H1 (cell line): Measurements from ENCODE around the gene DIDO1. TPM values are rescaled to one million over a fixed set of nuclear protein-coding genes. Genes with fewer than 3 reads are reported as not detected.
A peak's percentile ranks its signal among the peaks of the same experiment; 100 is the strongest.

Experiments used
- CTCF ChIA-PET: fragments of 300-600 bp; sonication (Branson Sonifier 250); formaldehyde crosslinking; loops from one replicate; lab custom pipeline; 2021; ENCODE audit not compliant: partially characterized antibody; lab: Charles Lee
- POLR2A ChIA-PET: fragments of 300-600 bp; sonication (Branson Sonifier 250); formaldehyde crosslinking; loops from one replicate; lab custom pipeline; 2021; ENCODE audit warnings: inconsistent platforms; ENCODE audit not compliant: partially characterized antibody; lab: Charles Lee
- DNase-seq, 2 experiments: peaks; one replicate each; pipeline versions ENCODE4 v3.0.0 to v3.0.0-alpha.2; 2010 to 2022; ENCODE audit warnings: low spot score in 2 of 2, low read depth in 1 of 2, mixed read lengths in 1 of 2
- FAIRE-seq: peaks from 2 replicates; lab custom pipeline; 2011; peaks lifted over from hg19 to GRCh38; lab: Jason Lieb, UNC
- H2AFZ ChIP-seq: 2 replicates; pipeline ENCODE4 v1.8.1; 2012; ENCODE audit warnings: low read length, inconsistent platforms
- H2AK5ac ChIP-seq: 2 replicates; pipeline ENCODE4 v1.6.1; 2013; ENCODE audit warnings: low read depth, low read length
- H2BK120ac ChIP-seq: replicated peaks from 2 replicates; pipeline ENCODE3; 2013; ENCODE audit warnings: low read depth, low read length, inconsistent platforms
- H2BK12ac ChIP-seq: 2 replicates; pipeline ENCODE4 v1.6.1; 2013; ENCODE audit warnings: low read depth, low read length
- H2BK15ac ChIP-seq: 2 replicates; pipeline ENCODE4 v1.6.1; 2013; ENCODE audit warnings: low read length
- H2BK20ac ChIP-seq: 2 replicates; pipeline ENCODE4 v1.6.1; 2013; ENCODE audit warnings: low read length
- H2BK5ac ChIP-seq: 2 replicates; pipeline ENCODE4 v1.6.1; 2013; ENCODE audit warnings: low read depth, low read length
- H3K14ac ChIP-seq: 2 replicates; pipeline ENCODE4 v1.6.1; 2013; ENCODE audit warnings: inconsistent platforms; ENCODE audit not compliant: insufficient read length
- H3K18ac ChIP-seq: 2 replicates; pipeline ENCODE4 v1.6.1; 2013; ENCODE audit warnings: low read length; ENCODE audit errors: extremely low read depth
- H3K23ac ChIP-seq: 2 replicates; pipeline ENCODE4 v1.6.1; 2013; ENCODE audit warnings: inconsistent platforms; ENCODE audit not compliant: insufficient read length
- H3K23me2 ChIP-seq: 2 replicates; pipeline ENCODE4 v1.6.1; 2013; ENCODE audit warnings: low read depth, low read length
- H3K27ac ChIP-seq: 2 replicates; pipeline ENCODE4 v1.6.1; 2011; ENCODE audit warnings: low read depth, low read length, inconsistent platforms
- H3K27me3 ChIP-seq, 4 experiments: replicated peaks in 1 of 4; 1 replicate in 1 of 4; 2 replicates in 3 of 4; pipeline versions ENCODE4 v1.6.1 to v1.8.1; 2011 to 2013; ENCODE audit warnings: low read length in 3 of 4, mild to moderate bottlenecking in 3 of 4, inconsistent platforms in 2 of 4, mixed read lengths in 2 of 4, moderate library complexity in 1 of 4; ENCODE audit not compliant: control insufficient read depth in 3 of 4, insufficient read depth in 3 of 4; ENCODE audit errors: extremely low read depth in 1 of 4
- H3K36me3 ChIP-seq, 4 experiments: 2 replicates each; pipeline versions ENCODE4 v1.6.1 to v1.8.1; 2011 to 2013; ENCODE audit warnings: mild to moderate bottlenecking in 4 of 4, low read length in 3 of 4, moderate library complexity in 2 of 4, control low read depth in 1 of 4, inconsistent platforms in 1 of 4; ENCODE audit not compliant: insufficient read depth in 4 of 4, control insufficient read depth in 2 of 4
- H3K4ac ChIP-seq: replicated peaks from 2 replicates; pipeline ENCODE3; 2013; ENCODE audit warnings: low read length, low read depth, mixed read lengths, inconsistent platforms; ENCODE audit not compliant: insufficient read length
- H3K4me1 ChIP-seq, 4 experiments: replicated peaks in 1 of 4; 1 replicate in 1 of 4; 2 replicates in 3 of 4; pipeline versions ENCODE4 v1.6.1 to v1.8.1; 2011 to 2013; ENCODE audit warnings: low read length in 3 of 4, inconsistent platforms in 2 of 4, mixed read lengths in 1 of 4; ENCODE audit not compliant: insufficient read depth in 4 of 4, control insufficient read depth in 3 of 4
- H3K4me2 ChIP-seq, 2 experiments: 2 replicates each; pipeline versions ENCODE4 v1.6.1 to v1.8.1; 2011 to 2013; ENCODE audit warnings: low read depth in 2 of 2, low read length in 2 of 2, control low read depth in 1 of 2, inconsistent platforms in 1 of 2, mild to moderate bottlenecking in 1 of 2; ENCODE audit not compliant: insufficient read depth in 1 of 2
- H3K4me3 ChIP-seq, 4 experiments: fragments of 200-600, 300-600 bp in 1 of 4; sonication (generic), shearing (Covaris generic), sonication (Bioruptor Twin) in 1 of 4; 2 replicates each; pipeline versions ENCODE4 v1.5.1 to v1.8.1; 2011 to 2016; ENCODE audit warnings: low read length in 4 of 4, low read depth in 3 of 4, control low read depth in 2 of 4, inconsistent platforms in 2 of 4, mild to moderate bottlenecking in 2 of 4, mixed read lengths in 1 of 4, moderate library complexity in 1 of 4; ENCODE audit not compliant: insufficient read depth in 2 of 4; ENCODE audit errors: extremely low read depth in 1 of 4
- H3K56ac ChIP-seq: replicated peaks from 2 replicates; pipeline ENCODE3; 2013; ENCODE audit warnings: low read depth, mild to moderate bottlenecking, mixed read lengths, low read length, inconsistent platforms; ENCODE audit not compliant: insufficient read length
- H3K79me1 ChIP-seq: 2 replicates; pipeline ENCODE4 v1.6.1; 2013; ENCODE audit warnings: low read depth, low read length, control low read depth
- H3K79me2 ChIP-seq, 2 experiments: 2 replicates each; pipeline versions ENCODE4 v1.6.1 to v1.8.1; 2012 to 2013; ENCODE audit warnings: low read length in 2 of 2, mild to moderate bottlenecking in 2 of 2, inconsistent platforms in 1 of 2; ENCODE audit not compliant: insufficient read depth in 2 of 2, control insufficient read depth in 1 of 2
- H3K9ac ChIP-seq, 4 experiments: replicated peaks in 1 of 4; 1 replicate in 1 of 4; 2 replicates in 3 of 4; pipeline versions ENCODE4 v1.6.1 to v1.8.1; 2011 to 2013; ENCODE audit warnings: low read depth in 3 of 4, low read length in 3 of 4, control low read depth in 2 of 4, mild to moderate bottlenecking in 2 of 4, moderate library complexity in 2 of 4, inconsistent platforms in 1 of 4; ENCODE audit errors: extremely low read depth in 1 of 4
- H3K9me3 ChIP-seq, 2 experiments: 2 replicates each; pipeline versions ENCODE4 v1.6.1 to v1.8.1; 2012 to 2013; ENCODE audit warnings: mild to moderate bottlenecking in 2 of 2, moderate library complexity in 2 of 2, control low read depth in 1 of 2, inconsistent platforms in 1 of 2, low read depth in 1 of 2, low read length in 1 of 2, mixed read lengths in 1 of 2; ENCODE audit not compliant: insufficient read depth in 2 of 2
- H4K20me1 ChIP-seq, 2 experiments: replicated peaks in 1 of 2; 2 replicates each; pipeline versions ENCODE3 to v1.8.1; 2011 to 2013; ENCODE audit warnings: inconsistent platforms in 2 of 2, low read length in 2 of 2, mild to moderate bottlenecking in 1 of 2; ENCODE audit not compliant: insufficient read depth in 2 of 2, control insufficient read depth in 1 of 2
- H4K5ac ChIP-seq: 2 replicates; pipeline ENCODE4 v1.6.1; 2013; ENCODE audit warnings: low read length, low read depth, mixed read lengths, inconsistent platforms; ENCODE audit not compliant: insufficient read length
- H4K8ac ChIP-seq: 2 replicates; pipeline ENCODE4 v1.8.0; 2013; ENCODE audit warnings: mild to moderate bottlenecking, moderate library complexity, low read length, inconsistent platforms; ENCODE audit not compliant: insufficient read depth; ENCODE audit errors: extremely low read depth
- H4K91ac ChIP-seq: replicated peaks from 2 replicates; pipeline ENCODE3; 2013; ENCODE audit warnings: low read length, mixed read lengths, inconsistent platforms; ENCODE audit not compliant: insufficient read length
- KDM4A ChIP-seq: IDR thresholded peaks from one replicate; pipeline ENCODE4 v1.7.1; 2012; ENCODE audit warnings: low read depth, mild to moderate bottlenecking, moderate library complexity, low read length, inconsistent platforms; ENCODE audit not compliant: severe bottlenecking
- MAX ChIP-seq: IDR thresholded peaks from 2 replicates; pipeline ENCODE4 v1.6.1; 2012; ENCODE audit warnings: inconsistent platforms
- PHF8 ChIP-seq: fragments of 200-600 bp; sonication (generic); conservative IDR thresholded peaks from 2 replicates; pipeline ENCODE4 v1.7.1; 2012; ENCODE audit warnings: low read depth, mild to moderate bottlenecking, inconsistent platforms, low read length, moderate library complexity
- RAD21 ChIP-seq, 2 experiments: IDR thresholded peaks in 1 of 2; conservative IDR thresholded peaks in 1 of 2; 2 replicates each; pipeline ENCODE4 v1.6.1; 2011; ENCODE audit warnings: low read depth in 2 of 2, low read length in 2 of 2, improper control_type of control experiment in 1 of 2, inconsistent platforms in 1 of 2, mild to moderate bottlenecking in 1 of 2, moderate library complexity in 1 of 2
- SIN3A ChIP-seq, 2 experiments: IDR thresholded peaks in 1 of 2; conservative IDR thresholded peaks in 1 of 2; 2 replicates each; pipeline ENCODE4 v1.6.1; 2011 to 2012; ENCODE audit warnings: low read length in 2 of 2, improper control_type of control experiment in 1 of 2, low read depth in 1 of 2, mild to moderate bottlenecking in 1 of 2
- TAF1 ChIP-seq: IDR thresholded peaks from 2 replicates; pipeline ENCODE4 v1.6.1; 2011; ENCODE audit warnings: mild to moderate bottlenecking, low read depth, low read length
- WGBS, 2 experiments: shearing (Covaris generic) in 1 of 2; methylation state at CpG; one replicate each; pipeline versions ENCODE4 v1.1.6 to v1.1.7; 2013 to 2015; ENCODE audit warnings: low lambda C conversion rate in 2 of 2, mixed read lengths in 2 of 2, inconsistent platforms in 1 of 2, low coverage in 1 of 2, missing lambda C conversion rate in 1 of 2; ENCODE audit not compliant: insufficient replicate concordance in 2 of 2, insufficient coverage in 1 of 2, insufficient read length in 1 of 2; ENCODE audit errors: extremely low coverage in 1 of 2, missing lambda C conversion rate in 1 of 2; 5-methylcytosine and 5-hydroxymethylcytosine counted together
- polyA plus RNA-seq, 7 experiments: library from polyadenylated mRNA; depleted of rRNA in 3 of 7; stranded (reverse) in 5 of 7; unstranded in 2 of 7; fragments of >200 nt in 5 of 7; fragments of 200-250 nt in 2 of 7; gene quantifications; 1 replicate in 5 of 7; 2 replicates in 1 of 7; 4 replicates in 1 of 7; pipeline versions ENCODE4 v1.2.1 to v1.2.3, GENCODE V29; 2011 to 2013; ENCODE audit warnings: missing spikeins in 2 of 7, mixed read lengths in 2 of 7
- total RNA-seq: library from RNA; stranded (reverse); fragmentation: NEBNext Ultra II Directional; extraction: Animal tissue kit (Norgen Biotek cat#: 25700); gene quantifications from 2 replicates; pipeline ENCODE4 v1.2.1, GENCODE V29; 2021
- TF ChIP-seq, protein P1 (sequence below): IDR thresholded peaks from 2 replicates; pipeline ENCODE4 v1.6.1; 2012; ENCODE audit warnings: inconsistent platforms

The DIDO1 gene
- total and polyA plus RNA-seq, 2 of the 8 experiments (the other 6 are each of a cell fraction or from before 2014, with no cell fraction given) = 53.6 to 82.8 TPM

DNA sequence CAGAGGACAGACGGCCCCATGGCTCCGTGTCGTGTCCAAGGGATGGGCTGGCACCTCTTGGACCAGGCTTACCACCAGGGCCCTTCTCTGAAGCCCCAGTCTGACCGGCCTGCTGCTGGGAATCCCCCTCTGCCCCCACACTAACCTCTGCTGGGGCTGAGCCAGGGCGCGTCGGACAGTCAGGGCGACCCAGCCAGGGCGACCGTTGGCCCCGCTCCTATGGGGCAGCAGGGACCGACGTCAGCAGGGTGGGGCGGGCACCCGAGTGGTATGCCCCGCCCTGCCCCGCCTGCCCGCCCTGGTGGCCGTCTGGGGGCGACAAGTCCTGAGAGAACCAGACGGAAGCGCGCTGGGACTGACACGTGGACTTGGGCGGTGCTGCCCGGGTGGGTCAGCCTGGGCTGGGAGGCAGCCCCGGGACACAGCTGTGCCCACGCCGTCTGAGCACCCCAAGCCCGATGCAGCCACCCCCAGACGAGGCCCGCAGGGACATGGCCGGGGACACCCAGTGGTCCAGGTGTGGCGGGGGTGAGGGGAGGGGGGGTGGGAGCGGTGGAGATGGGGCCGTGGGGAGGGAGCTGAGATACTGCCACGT lies 26.2 kb upstream of the DIDO1 start, which contains the start of gene SLC17A9:
Gene SLC17A9 (plus strand): TSS at position 337 of the 595 bp plus-strand sequence. CDS start 122 bp downstream, at position 459.
- peaks cover 10% of the 10 kb centered on the region; the same call in 1 of the 2 replicates for H3K79me1 ChIP-seq
- H3K18ac ChIP-seq = peak within 1 kb of the TSS; percentile 89
- DNase-seq (peak in 1 of 2 experiments; percentile 84), FAIRE-seq (no peak)
- H4K20me1 ChIP-seq = peaks cover 4 to 11% of the 10 kb centered on the region in 2 experiments
- H4K5ac ChIP-seq = peak within 1 kb of the TSS; percentile 48
- no peak within 1 kb of the TSS for H3K23ac ChIP-seq
- peak within 1 kb of the TSS; percentile 83 for H4K91ac ChIP-seq
- H3K4ac ChIP-seq = peak within 1 kb of the TSS; percentile 96
- peak within 1 kb of the TSS; percentile 80; the same call in 1 of the 2 replicates for H2BK20ac ChIP-seq
- H3K79me2 ChIP-seq = peaks cover 0 to 27% of the 10 kb centered on the region in 2 experiments; a peak in 2 of 4 replicates
- peak within 1 kb of the TSS; percentile 24 to 61 (median 40) for H3K4me3 ChIP-seq
- 27% methylated on average over 12 of the region's 37 CpGs; no CpG with 5 or more reads in 1 of the 2 experiments for WGBS, 2 experiments
- no peak within 1 kb of the TSS for H2AK5ac ChIP-seq
- H4K8ac ChIP-seq = peak within 1 kb of the TSS; percentile 73; the same call in 1 of the 2 replicates
- peak within 1 kb of the TSS; percentile 71 to 94 for H3K4me2 ChIP-seq
- peak within 1 kb of the TSS; percentile 56; the same call in 1 of the 2 replicates for H2BK5ac ChIP-seq
- no peak within 1 kb of the TSS for H2AFZ ChIP-seq
- no peak within 1 kb of the TSS for H2BK120ac ChIP-seq
- H3K23me2 ChIP-seq = peaks cover 11% of the 10 kb centered on the region; the same call in 1 of the 2 replicates
- CTCF ChIA-PET = interaction anchor here (0.6 to 2.7 kb wide), 9 partner anchors 11 to 807 kb away, joined by 3 to 15 read pairs (median 5); no protein-coding TSS in a partner anchor
- POLR2A ChIA-PET = interaction anchor here (0.6 to 3.4 kb wide), 8 partner anchors 15 to 47 kb away, joined by 3 to 29 read pairs (median 10); partner anchors contain the start of genes DIDO1 and GID8
- H3K56ac ChIP-seq = no peak within 1 kb of the TSS
- peaks cover 4 to 21% (median 10%) of the 10 kb centered on the region in 4 experiments for H3K36me3 ChIP-seq
- peak within 1 kb of the TSS in 1 of 4 experiments; percentile 44; a peak in 4 of 7 replicates for H3K9ac ChIP-seq
- no peak within 1 kb of the TSS for H3K27ac ChIP-seq
- H3K4me1 ChIP-seq = peaks cover 2 to 23% (median 17%) of the 10 kb centered on the region in 4 experiments
- peak within 1 kb of the TSS; percentile 88; the same call in 1 of the 2 replicates for H2BK15ac ChIP-seq
- no peaks in the 10 kb centered on the region for H3K27me3 ChIP-seq
- no peaks in the 10 kb centered on the region for H3K9me3 ChIP-seq
- H2BK12ac ChIP-seq = peak within 1 kb of the TSS; percentile 87; the same call in 1 of the 2 replicates
- H3K14ac ChIP-seq = no peak within 1 kb of the TSS
- no peak for TF ChIP-seq SIN3A (conservative IDR thresholded peaks at IDR 0.05 in 1 of 2, IDR thresholded peaks at IDR 0.05 in 1 of 2; ENCODE audit: low read depth in 1 of 2, low read length in 2 of 2)
- TF ChIP-seq, protein P1, sequence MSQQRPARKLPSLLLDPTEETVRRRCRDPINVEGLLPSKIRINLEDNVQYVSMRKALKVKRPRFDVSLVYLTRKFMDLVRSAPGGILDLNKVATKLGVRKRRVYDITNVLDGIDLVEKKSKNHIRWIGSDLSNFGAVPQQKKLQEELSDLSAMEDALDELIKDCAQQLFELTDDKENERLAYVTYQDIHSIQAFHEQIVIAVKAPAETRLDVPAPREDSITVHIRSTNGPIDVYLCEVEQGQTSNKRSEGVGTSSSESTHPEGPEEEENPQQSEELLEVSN = peak; percentile 13; the same call in 1 of the 2 replicates
- TF ChIP-seq MAX = peak; percentile 67
- TF ChIP-seq RAD21 (IDR thresholded peaks at IDR 0.05 in 1 of 2, conservative IDR thresholded peaks at IDR 0.05 in 1 of 2; ENCODE audit: low read depth in 2 of 2, low read length in 2 of 2) = 0 out of 4 replicates have a peak, but pooled peaks of 1 of the 2 experiments have one; percentile 6
- TF ChIP-seq PHF8 = 0 out of 2 replicates have a peak, but pooled peaks have one; percentile 25
- peak; percentile 80 for TF ChIP-seq KDM4A
- no peak for TF ChIP-seq TAF1
